Liver (tissue), 9 donors: ENCODE results near the gene ANKRD29. TPM values are rescaled to one million over a fixed set of nuclear protein-coding genes. Genes with fewer than 3 reads are reported as not detected.

ENCODE experiments used
- DNase-seq: peaks from one replicate; pipeline ENCODE4 v3.0.0-alpha.2; 2017; ENCODE audit warnings: low spot score
- H3K27ac ChIP-seq, 2 donors: one replicate each; pipeline ENCODE4 v1.7.0; 2013; ENCODE audit warnings: inconsistent platforms in 2 of 2, low read length in 2 of 2, control low read depth in 1 of 2, low read depth in 1 of 2, mild to moderate bottlenecking in 1 of 2
- H3K27me3 ChIP-seq, 4 donors: one replicate each; pipeline versions ENCODE4 v1.6.1 to v1.7.0; 2013; ENCODE audit warnings: low read length in 3 of 4, inconsistent platforms in 1 of 4, mild to moderate bottlenecking in 1 of 4, moderate library complexity in 1 of 4; ENCODE audit not compliant: control insufficient read depth in 4 of 4, insufficient read depth in 4 of 4
- H3K36me3 ChIP-seq, 4 donors: one replicate each; pipeline versions ENCODE4 v1.6.1 to v1.7.0; 2013; ENCODE audit warnings: low read length in 3 of 4, mild to moderate bottlenecking in 3 of 4, low read depth in 1 of 4, moderate library complexity in 1 of 4; ENCODE audit not compliant: control insufficient read depth in 4 of 4, insufficient read depth in 3 of 4
- H3K4me1 ChIP-seq, 4 donors: one replicate each; pipeline versions ENCODE4 v1.6.1 to v1.7.0; 2013; ENCODE audit warnings: low read length in 3 of 4, mild to moderate bottlenecking in 3 of 4, moderate library complexity in 1 of 4; ENCODE audit not compliant: control insufficient read depth in 4 of 4, insufficient read depth in 4 of 4
- H3K4me3 ChIP-seq, 3 donors: one replicate each; pipeline versions ENCODE4 v1.6.1 to v1.7.0; 2013; ENCODE audit warnings: low read length in 3 of 3, control low read depth in 1 of 3, low read depth in 1 of 3, mild to moderate bottlenecking in 1 of 3
- H3K9ac ChIP-seq, 2 donors: one replicate each; pipeline ENCODE4 v1.7.0; 2013; ENCODE audit warnings: low read length in 2 of 2, mild to moderate bottlenecking in 2 of 2, moderate library complexity in 2 of 2, control low read depth in 1 of 2, low read depth in 1 of 2
- H3K9me3 ChIP-seq, 4 donors: one replicate each; pipeline versions ENCODE4 v1.6.1 to v1.7.0; 2013; ENCODE audit warnings: low read length in 3 of 4; ENCODE audit not compliant: control insufficient read depth in 4 of 4
- CTCF ChIP-seq: fragments of 150-350 bp; IDR thresholded peaks from 2 replicates; pipeline ENCODE4 v1.5.1; 2017; ENCODE audit warnings: improper control_type of control experiment, low read depth, low read length; ENCODE audit not compliant: missing input control
- FOXA1 ChIP-seq: IDR thresholded peaks from 2 replicates; pipeline ENCODE4 v1.6.1; 2016; ENCODE audit warnings: antibody characterized with exemption
- FOXA2 ChIP-seq: IDR thresholded peaks from 2 replicates; pipeline ENCODE4 v1.6.1; 2016; ENCODE audit warnings: antibody characterized with exemption
- GABPA ChIP-seq, 2 donors: IDR thresholded peaks in 1 of 2; conservative IDR thresholded peaks in 1 of 2; 2 replicates each; pipeline ENCODE4 v1.6.1; 2016; ENCODE audit warnings: antibody characterized with exemption in 2 of 2, mild to moderate bottlenecking in 1 of 2, moderate library complexity in 1 of 2
- HNF4A ChIP-seq, 2 donors: conservative IDR thresholded peaks; 2 replicates each; pipeline ENCODE4 v1.6.1; 2016; ENCODE audit warnings: antibody characterized with exemption in 2 of 2, mild to moderate bottlenecking in 2 of 2
- HNF4G ChIP-seq: IDR thresholded peaks from 2 replicates; pipeline ENCODE4 v1.6.1; 2016; ENCODE audit warnings: antibody characterized with exemption
- JUND ChIP-seq, 2 donors: IDR thresholded peaks; 2 replicates each; pipeline ENCODE4 v1.6.1; 2016; ENCODE audit warnings: antibody characterized with exemption in 2 of 2
- MAX ChIP-seq: IDR thresholded peaks from 2 replicates; pipeline ENCODE4 v1.6.1; 2016; ENCODE audit warnings: antibody characterized with exemption
- NR2F2 ChIP-seq: IDR thresholded peaks from 2 replicates; pipeline ENCODE4 v1.6.1; 2016; ENCODE audit warnings: antibody characterized with exemption
- RAD21 ChIP-seq, 2 donors: IDR thresholded peaks; 2 replicates each; pipeline ENCODE4 v1.6.1; 2016; ENCODE audit warnings: antibody characterized with exemption in 2 of 2, mild to moderate bottlenecking in 2 of 2
- RXRA ChIP-seq, 2 donors: IDR thresholded peaks; 2 replicates each; pipeline ENCODE4 v1.6.1; 2017 to 2018; ENCODE audit warnings: antibody characterized with exemption in 2 of 2, mild to moderate bottlenecking in 1 of 2
- SP1 ChIP-seq: IDR thresholded peaks from 2 replicates; pipeline ENCODE4 v1.6.1; 2018; ENCODE audit warnings: antibody characterized with exemption, mild to moderate bottlenecking
- TAF1 ChIP-seq: conservative IDR thresholded peaks from 2 replicates; pipeline ENCODE4 v1.6.1; 2016; ENCODE audit warnings: antibody characterized with exemption, mild to moderate bottlenecking
- WGBS: extraction: QIAGEN DNeasy Blood & Tissue Kit; methylation state at CpG from one replicate; pipeline ENCODE4 v1.1.7; 2013; 5-methylcytosine and 5-hydroxymethylcytosine counted together
- polyA plus RNA-seq, 2 donors: library from polyadenylated mRNA; stranded (reverse) in 1 of 2; unstranded in 1 of 2; fragments of 200-250 nt in 1 of 2; fragments of >200 nt in 1 of 2; fragmentation: Nextera tagmentation in 1 of 2; extraction: Ambion mirVana in 1 of 2; gene quantifications; one replicate each; pipeline versions ENCODE4 v1.2.1 to v1.2.3, GENCODE V29; 2013 to 2015
- total RNA-seq, 2 donors: library from RNA; depleted of rRNA; stranded (reverse); fragments of >200 nt; gene quantifications; one replicate each; pipeline ENCODE4 v1.2.3, GENCODE V29; 2014
- TF ChIP-seq, protein P1 (sequence below): IDR thresholded peaks from 2 replicates; pipeline ENCODE4 v1.6.1; 2016; ENCODE audit warnings: antibody characterized with exemption, mild to moderate bottlenecking
- TF ChIP-seq, protein P2 (sequence below): IDR thresholded peaks from 2 replicates; pipeline ENCODE4 v1.6.1; 2016; ENCODE audit warnings: antibody characterized with exemption
- donor health status: healthy.
- donor health status: healthy.
- donor health status: healthy.
- donor health status: healthy.
- donor health status: healthy.

Gene ANKRD29
- total and polyA plus RNA-seq, 4 donors, result 0.14 to 0.50 (median 0.33) TPM

GRCh38 chr18:23684515-23685197 lies 21.9 kb upstream of the ANKRD29 start:
- H3K4me3 ChIP-seq, result no peak overlapping the region
- no peaks in the 10 kb centered on the region for H3K36me3 ChIP-seq
- H3K4me1 ChIP-seq, result peaks cover 4 to 12% (median 8%) of the 10 kb centered on the region in 4 donors
- no peaks in the 10 kb centered on the region for H3K9me3 ChIP-seq
- no peak for TF ChIP-seq HNF4A (conservative IDR thresholded peaks at IDR 0.05)
- no peak for TF ChIP-seq NR2F2
- no peak for TF ChIP-seq SP1
- no peak for TF ChIP-seq FOXA2
- no peak for TF ChIP-seq MAX
- H3K27me3 ChIP-seq, result peaks cover 0 to 7% (median 2%) of the 10 kb centered on the region in 4 donors
- DNase-seq, result no peak
- 47% methylated on average over 5 of the region's 5 CpGs for WGBS
- no peak overlapping the region for H3K27ac ChIP-seq
- no peak overlapping the region for H3K9ac ChIP-seq

- Histone ChIP-seq H3K9ac (no peak overlapping the region), H3K4me1 (peaks cover 0 to 2% (median 1%) of the 10 kb centered on the region in 4 donors), H3K27ac (no peak overlapping the region), H3K36me3 (no peaks in the 10 kb centered on the region), H3K27me3 (peaks cover 0 to 11% (median 2%) of the 10 kb centered on the region in 4 donors), H3K4me3 (no peak overlapping the region), H3K9me3 (no peaks in the 10 kb centered on the region)
- no peak for DNase-seq
- TF ChIP-seq NR2F2, result no peak
- no peak for TF ChIP-seq MAX
- TF ChIP-seq CTCF, result no peak
- TF ChIP-seq GABPA (IDR thresholded peaks at IDR 0.05 in 1 of 2, conservative IDR thresholded peaks at IDR 0.05 in 1 of 2), result no peak
- TF ChIP-seq RAD21 (IDR thresholded peaks at IDR 0.05), result no peak
- TF ChIP-seq FOXA2, result no peak
- no peak for TF ChIP-seq HNF4G
- TF ChIP-seq HNF4A (conservative IDR thresholded peaks at IDR 0.05), result no peak
- TF ChIP-seq RXRA (IDR thresholded peaks at IDR 0.05), result no peak
- TF ChIP-seq, protein P1, sequence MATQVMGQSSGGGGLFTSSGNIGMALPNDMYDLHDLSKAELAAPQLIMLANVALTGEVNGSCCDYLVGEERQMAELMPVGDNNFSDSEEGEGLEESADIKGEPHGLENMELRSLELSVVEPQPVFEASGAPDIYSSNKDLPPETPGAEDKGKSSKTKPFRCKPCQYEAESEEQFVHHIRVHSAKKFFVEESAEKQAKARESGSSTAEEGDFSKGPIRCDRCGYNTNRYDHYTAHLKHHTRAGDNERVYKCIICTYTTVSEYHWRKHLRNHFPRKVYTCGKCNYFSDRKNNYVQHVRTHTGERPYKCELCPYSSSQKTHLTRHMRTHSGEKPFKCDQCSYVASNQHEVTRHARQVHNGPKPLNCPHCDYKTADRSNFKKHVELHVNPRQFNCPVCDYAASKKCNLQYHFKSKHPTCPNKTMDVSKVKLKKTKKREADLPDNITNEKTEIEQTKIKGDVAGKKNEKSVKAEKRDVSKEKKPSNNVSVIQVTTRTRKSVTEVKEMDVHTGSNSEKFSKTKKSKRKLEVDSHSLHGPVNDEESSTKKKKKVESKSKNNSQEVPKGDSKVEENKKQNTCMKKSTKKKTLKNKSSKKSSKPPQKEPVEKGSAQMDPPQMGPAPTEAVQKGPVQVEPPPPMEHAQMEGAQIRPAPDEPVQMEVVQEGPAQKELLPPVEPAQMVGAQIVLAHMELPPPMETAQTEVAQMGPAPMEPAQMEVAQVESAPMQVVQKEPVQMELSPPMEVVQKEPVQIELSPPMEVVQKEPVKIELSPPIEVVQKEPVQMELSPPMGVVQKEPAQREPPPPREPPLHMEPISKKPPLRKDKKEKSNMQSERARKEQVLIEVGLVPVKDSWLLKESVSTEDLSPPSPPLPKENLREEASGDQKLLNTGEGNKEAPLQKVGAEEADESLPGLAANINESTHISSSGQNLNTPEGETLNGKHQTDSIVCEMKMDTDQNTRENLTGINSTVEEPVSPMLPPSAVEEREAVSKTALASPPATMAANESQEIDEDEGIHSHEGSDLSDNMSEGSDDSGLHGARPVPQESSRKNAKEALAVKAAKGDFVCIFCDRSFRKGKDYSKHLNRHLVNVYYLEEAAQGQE, result no peak
- TF ChIP-seq JUND (IDR thresholded peaks at IDR 0.05), result no peak
- TF ChIP-seq FOXA1, result no peak
- TF ChIP-seq TAF1, result no peak
- TF ChIP-seq, protein P2, sequence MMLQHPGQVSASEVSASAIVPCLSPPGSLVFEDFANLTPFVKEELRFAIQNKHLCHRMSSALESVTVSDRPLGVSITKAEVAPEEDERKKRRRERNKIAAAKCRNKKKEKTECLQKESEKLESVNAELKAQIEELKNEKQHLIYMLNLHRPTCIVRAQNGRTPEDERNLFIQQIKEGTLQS, result no peak
- WGBS, result 59% methylated on average over 3 of the region's 3 CpGs
These were observed 21.0 kb upstream of the ANKRD29 start for GRCh38 chr18:23683671-23684070.
